ENCODE data around the gene ITFG1.

The ITFG1 gene

GRCh38 chr16:47460711-47461597 lies at the start of gene ITFG1, which contains the start of gene PHKB:
Gene ITFG1, minus strand, starts transcription at chr16:47461063. Its CDS starts 18 bp downstream, at chr16:47461045.
Gene PHKB, plus strand, starts transcription at chr16:47461331. Its CDS starts 20 bp downstream, at chr16:47461351.
- DNase-seq, result peak; percentile 84 to 98 (median 90)
- intact Hi-C loops (cut with DNase I), result loop anchor here (2.0 kb wide), 1 partner anchor 314 kb away; no protein-coding TSS in a partner anchor

DNA sequence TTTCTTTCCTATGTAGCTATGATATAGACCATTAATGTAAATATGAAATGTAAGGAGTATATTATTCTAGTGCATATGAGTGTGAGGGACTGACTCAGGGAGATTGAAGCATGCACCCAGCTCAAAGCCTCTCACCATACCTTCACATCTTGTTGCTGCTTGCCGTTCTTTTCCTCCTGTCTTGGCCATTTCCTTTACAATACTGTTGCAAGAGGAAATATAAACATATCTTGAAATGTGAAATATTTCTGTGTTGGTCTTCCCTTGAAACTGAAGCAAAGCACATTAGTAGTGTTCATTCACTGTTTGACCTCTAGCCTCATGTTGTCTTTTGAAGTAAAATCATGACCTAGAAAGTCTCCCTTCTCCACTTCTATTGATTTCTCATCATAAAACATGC lies 46.8 kb upstream of the ITFG1 start:
- no peak for DNase-seq
- intact Hi-C loops (cut with DNase I), result no loop called here

- intact Hi-C loops (cut with DNase I), result no loop called here
- DNase-seq, result no peak
These were observed 45.9 kb upstream of the ITFG1 start for GRCh38 chr16:47506800-47507199.

DNA sequence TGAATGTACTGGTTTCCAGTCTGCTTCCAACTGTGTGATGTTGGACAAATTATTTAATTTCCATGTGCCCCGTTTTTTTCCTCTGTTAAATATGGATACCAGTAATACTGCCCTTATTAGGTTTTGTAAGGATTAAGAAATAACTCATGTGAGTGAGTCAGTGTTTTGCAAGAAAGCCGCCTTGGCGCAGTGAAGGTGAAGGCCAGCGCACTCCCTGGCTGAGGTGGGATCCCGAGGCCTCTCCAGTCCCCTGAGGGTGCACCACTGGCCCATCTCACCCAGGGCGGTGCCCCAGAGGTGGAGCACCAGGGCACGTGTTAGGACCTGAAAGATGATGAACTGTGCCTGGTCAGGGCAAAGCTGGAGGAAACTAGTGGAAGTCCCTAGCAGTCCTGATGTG lies 43.7 kb upstream of the ITFG1 start:
- DNase-seq, result peak in 2 of 10 donors; percentile 78 to 82
- intact Hi-C loops (cut with DNase I), result no loop called here

GRCh38 chr16:47503936-47504335 lies 43.1 kb upstream of the ITFG1 start:
- intact Hi-C loops (cut with DNase I), result no loop called here
- no peak for DNase-seq

- intact Hi-C loops (cut with DNase I), result no loop called here
- DNase-seq, result no peak
These were observed 38.9 kb upstream of the ITFG1 start for GRCh38 chr16:47499700-47500264.

DNA sequence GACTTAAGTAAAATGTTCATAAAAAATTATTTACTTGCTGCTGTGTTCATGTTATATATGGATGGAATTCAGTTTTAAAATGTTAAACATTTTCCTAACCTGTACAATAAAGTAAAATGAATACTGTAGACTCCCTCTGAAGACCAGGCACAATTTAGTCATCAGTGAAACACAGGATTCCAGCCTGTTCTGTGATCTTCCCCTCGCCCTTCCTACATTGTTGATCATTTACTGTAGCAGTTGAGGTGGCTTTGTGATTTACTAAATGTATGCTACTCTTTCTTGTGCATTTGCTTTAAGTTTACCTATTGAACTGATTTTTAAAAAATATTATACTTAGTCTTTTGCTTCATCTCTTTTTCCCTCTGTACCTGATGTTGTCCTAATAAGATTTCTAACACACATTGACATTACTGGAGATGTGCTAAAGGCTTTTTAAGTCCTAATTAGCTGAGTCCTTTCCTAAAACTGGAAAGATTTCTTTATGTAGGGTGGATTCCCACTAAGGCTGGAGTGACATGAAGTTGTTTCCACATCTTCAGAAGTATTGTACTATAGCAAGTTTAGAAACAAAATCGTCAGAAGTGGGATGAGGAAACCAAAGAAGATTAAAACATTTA lies 38.3 kb upstream of the ITFG1 start:
- intact Hi-C loops (cut with DNase I), result no loop called here
- no peak for DNase-seq

GRCh38 chr16:47493381-47494337 lies 32.8 kb upstream of the ITFG1 start:
- intact Hi-C loops (cut with DNase I), result no loop called here
- no peak for DNase-seq

- DNase-seq, result peak in 2 of 10 donors; percentile 17 to 64
- intact Hi-C loops (cut with DNase I), result no loop called here
These were observed 31.8 kb upstream of the ITFG1 start for GRCh38 chr16:47492428-47493377.

DNA sequence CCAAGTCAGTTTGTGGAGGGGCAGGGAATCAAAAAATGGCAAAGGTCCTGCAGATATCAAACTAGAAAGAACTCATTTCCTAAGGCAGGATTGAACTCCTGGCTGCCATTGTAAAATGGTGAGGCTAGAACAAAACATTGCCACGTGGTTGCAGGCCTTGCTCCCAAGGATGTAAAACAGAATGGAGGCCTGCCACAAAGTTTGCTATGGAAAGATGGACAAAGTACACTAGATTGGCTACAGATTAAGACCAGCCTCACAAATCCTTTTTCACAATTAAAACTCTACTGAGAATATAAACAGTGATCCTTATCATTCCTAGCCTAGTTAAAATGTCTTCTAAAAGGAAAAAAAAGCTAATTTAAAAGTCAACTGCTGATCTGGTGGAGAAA lies 31.2 kb upstream of the ITFG1 start:
- intact Hi-C loops (cut with DNase I), result no loop called here

GRCh38 chr16:47490471-47490870 lies 29.6 kb upstream of the ITFG1 start:
- no peak for DNase-seq
- intact Hi-C loops (cut with DNase I), result no loop called here

More for the DNA sequence above, 31.2 kb upstream of the ITFG1 start:
- DNase-seq, result no peak

DNA sequence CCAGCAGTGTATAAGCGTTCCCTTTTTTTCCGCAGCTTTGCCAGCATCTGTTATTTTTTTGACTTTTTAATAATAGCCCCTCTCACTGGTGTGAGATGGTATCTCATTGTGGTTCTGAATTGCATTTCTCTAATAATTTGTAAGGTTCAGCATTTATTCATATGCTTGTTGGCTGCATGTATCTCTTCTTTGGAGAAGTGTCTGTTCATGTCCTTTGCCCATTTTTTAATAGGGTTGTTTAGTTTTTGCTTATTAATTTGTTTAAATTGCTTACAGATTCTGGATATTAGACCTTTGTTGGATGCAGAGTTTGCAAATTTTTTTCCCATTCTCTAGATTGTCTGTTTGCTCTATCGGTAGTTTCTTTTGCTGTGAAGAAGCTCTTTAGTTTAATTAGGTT lies 27.2 kb upstream of the ITFG1 start:
- DNase-seq, result no peak
- intact Hi-C loops (cut with DNase I), result no loop called here

GRCh38 chr16:47486856-47487255 lies 26.0 kb upstream of the ITFG1 start:
- intact Hi-C loops (cut with DNase I), result no loop called here
- DNase-seq, result no peak

- no peak for DNase-seq
- intact Hi-C loops (cut with DNase I), result no loop called here
These were observed 22.8 kb upstream of the ITFG1 start for GRCh38 chr16:47483616-47484015.

- no peak for DNase-seq
- intact Hi-C loops (cut with DNase I), result no loop called here
These were observed 21.0 kb upstream of the ITFG1 start for GRCh38 chr16:47481698-47482374.

- DNase-seq, result no peak
- intact Hi-C loops (cut with DNase I), result no loop called here
These were observed 19.5 kb upstream of the ITFG1 start for GRCh38 chr16:47480410-47480809.

DNA sequence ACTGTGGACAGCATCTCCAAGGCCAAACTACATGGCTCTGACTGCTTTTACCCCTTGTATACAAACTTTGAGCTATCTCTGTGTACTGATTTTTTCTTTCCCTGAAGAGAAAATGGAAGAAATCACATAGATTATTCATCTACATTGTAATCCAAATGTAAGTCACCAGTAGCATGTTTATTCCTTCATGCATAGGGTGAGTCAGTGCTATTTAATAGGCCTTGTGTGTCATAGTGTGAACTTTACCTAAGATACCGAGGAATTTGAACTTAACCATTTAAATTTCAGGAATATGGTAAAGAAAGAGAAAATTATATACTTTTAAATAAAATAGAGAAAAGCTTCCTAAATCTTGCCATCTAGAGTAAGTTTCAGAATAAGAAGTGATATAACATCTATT lies 16.8 kb upstream of the ITFG1 start:
- DNase-seq, result no peak
- intact Hi-C loops (cut with DNase I), result no loop called here

DNA sequence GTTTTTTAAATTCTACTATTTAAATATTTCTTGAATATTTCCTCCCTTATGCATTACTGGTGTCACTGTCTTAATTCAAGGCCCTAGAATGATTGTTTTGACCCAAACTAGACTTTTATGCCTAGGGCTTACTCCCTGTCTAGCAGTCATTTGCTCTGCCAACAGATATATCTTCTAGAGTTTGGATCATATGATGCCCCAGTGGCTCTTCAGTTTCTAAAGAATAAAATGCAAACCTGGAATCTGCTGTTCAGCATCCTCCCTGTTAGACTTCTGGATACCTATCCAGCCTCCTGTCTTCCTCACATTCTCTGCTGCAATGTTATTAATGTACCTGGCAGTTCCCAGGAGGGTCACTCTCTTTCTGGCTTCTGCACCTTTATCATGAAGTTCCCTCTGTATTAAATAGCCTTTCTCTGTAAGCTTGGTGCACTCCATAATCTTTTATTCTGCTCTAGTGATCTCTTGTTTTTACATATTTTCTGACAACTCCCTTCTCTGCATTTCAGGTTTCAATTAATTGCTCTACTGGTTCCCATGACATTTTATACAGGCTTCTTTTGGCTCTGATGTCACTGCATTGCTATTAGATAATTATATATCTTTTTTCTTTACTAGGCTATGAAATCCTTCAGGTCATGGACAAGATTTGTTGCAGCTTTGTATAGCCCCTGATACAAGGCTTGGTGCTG lies 15.9 kb upstream of the ITFG1 start:
- intact Hi-C loops (cut with DNase I), result no loop called here
- DNase-seq, result no peak
